Parathyroid adenoma (tissue), 2 donors: ENCODE data around the gene UNC45B.

Experiments
- H2AFZ ChIP-seq: fragments of 300-600 bp; sonication (generic); one replicate; pipeline ENCODE4 v1.7.0; 2017; ENCODE audit warnings: antibody characterized with exemption, mild to moderate bottlenecking
- H3K27ac ChIP-seq: fragments of 300-600 bp; sonication (generic); one replicate; pipeline ENCODE4 v1.7.0; 2017
- H3K27me3 ChIP-seq: fragments of 300-600 bp; sonication (generic); one replicate; pipeline ENCODE4 v1.7.0; 2017; ENCODE audit warnings: low read length; ENCODE audit not compliant: control insufficient read depth, insufficient read depth
- H3K36me3 ChIP-seq: fragments of 300-600 bp; sonication (generic); one replicate; pipeline ENCODE4 v1.7.0; 2017; ENCODE audit warnings: low read length; ENCODE audit not compliant: control insufficient read depth, insufficient read depth
- H3K4me1 ChIP-seq: fragments of 300-600 bp; sonication (generic); one replicate; pipeline ENCODE4 v1.7.0; 2017; ENCODE audit warnings: control low read depth
- H3K4me2 ChIP-seq: fragments of 300-600 bp; sonication (generic); one replicate; pipeline ENCODE4 v1.7.0; 2017; ENCODE audit warnings: low read length
- H3K4me3 ChIP-seq: fragments of 300-600 bp; sonication (generic); one replicate; pipeline ENCODE4 v1.7.0; 2017; ENCODE audit warnings: low read depth, low read length
- H3K79me2 ChIP-seq: fragments of 300-600 bp; sonication (generic); one replicate; pipeline ENCODE4 v1.7.0; 2017; ENCODE audit warnings: control low read depth
- H3K9ac ChIP-seq: fragments of 300-600 bp; sonication (generic); one replicate; pipeline ENCODE4 v1.7.0; 2017; ENCODE audit warnings: mild to moderate bottlenecking
- H3K9me3 ChIP-seq: fragments of 300-600 bp; sonication (generic); one replicate; pipeline ENCODE4 v1.7.0; 2017; ENCODE audit warnings: low read length; ENCODE audit not compliant: control insufficient read depth
- CTCF ChIP-seq: fragments of 300-600 bp; sonication (generic); IDR thresholded peaks from one replicate; pipeline ENCODE4 v1.7.0; 2017; ENCODE audit warnings: antibody characterized with exemption, mild to moderate bottlenecking
- donor health status: primary hyperparathyroidism.

The UNC45B gene

GRCh38 chr17:35161281-35161761 is 13.7 kb downstream of the UNC45B start:
- H3K27me3 ChIP-seq: no peaks in the 10 kb centered on the region
- TF ChIP-seq CTCF: no peak
- H3K4me1 ChIP-seq: no peaks in the 10 kb centered on the region
- no peak overlapping the region for H3K9ac ChIP-seq
- no peak overlapping the region for H3K4me3 ChIP-seq
- H3K79me2 ChIP-seq: no peaks in the 10 kb centered on the region
- no peak overlapping the region for H2AFZ ChIP-seq
- H3K36me3 ChIP-seq: no peaks in the 10 kb centered on the region
- no peak overlapping the region for H3K4me2 ChIP-seq
- no peak overlapping the region for H3K27ac ChIP-seq
- no peaks in the 10 kb centered on the region for H3K9me3 ChIP-seq

- no peak overlapping the region for H3K9ac ChIP-seq
- no peaks in the 10 kb centered on the region for H3K79me2 ChIP-seq
- TF ChIP-seq CTCF: no peak
- no peak overlapping the region for H3K4me2 ChIP-seq
- no peaks in the 10 kb centered on the region for H3K27me3 ChIP-seq
- H3K4me1 ChIP-seq: no peaks in the 10 kb centered on the region
- no peak overlapping the region for H2AFZ ChIP-seq
- no peak overlapping the region for H3K4me3 ChIP-seq
- H3K36me3 ChIP-seq: no peaks in the 10 kb centered on the region
- no peaks in the 10 kb centered on the region for H3K9me3 ChIP-seq
- H3K27ac ChIP-seq: no peak overlapping the region
Measured at GRCh38 chr17:35162755-35163154, 15.1 kb downstream of the UNC45B start.

GRCh38 chr17:35163886-35164285 is 16.3 kb downstream of the UNC45B start:
- no peaks in the 10 kb centered on the region for H3K9me3 ChIP-seq
- no peak overlapping the region for H3K27ac ChIP-seq
- H3K4me1 ChIP-seq: no peaks in the 10 kb centered on the region
- no peak overlapping the region for H2AFZ ChIP-seq
- no peaks in the 10 kb centered on the region for H3K79me2 ChIP-seq
- no peaks in the 10 kb centered on the region for H3K36me3 ChIP-seq
- no peak overlapping the region for H3K9ac ChIP-seq
- H3K4me3 ChIP-seq: no peak overlapping the region
- H3K27me3 ChIP-seq: no peaks in the 10 kb centered on the region
- no peak overlapping the region for H3K4me2 ChIP-seq
- no peak for TF ChIP-seq CTCF

GRCh38 chr17:35164716-35165115 is 17.1 kb downstream of the UNC45B start:
- H3K4me2 ChIP-seq: no peak overlapping the region
- H3K4me1 ChIP-seq: no peaks in the 10 kb centered on the region
- H3K36me3 ChIP-seq: no peaks in the 10 kb centered on the region
- H3K9ac ChIP-seq: no peak overlapping the region
- no peak for TF ChIP-seq CTCF
- no peak overlapping the region for H3K4me3 ChIP-seq
- H3K27me3 ChIP-seq: no peaks in the 10 kb centered on the region
- H3K27ac ChIP-seq: no peak overlapping the region
- no peaks in the 10 kb centered on the region for H3K9me3 ChIP-seq
- H3K79me2 ChIP-seq: no peaks in the 10 kb centered on the region
- H2AFZ ChIP-seq: no peak overlapping the region

GRCh38 chr17:35166526-35166925 is 18.9 kb downstream of the UNC45B start:
- no peak for TF ChIP-seq CTCF
- no peak overlapping the region for H3K4me2 ChIP-seq

More at GRCh38 chr17:35166526-35166925, 18.9 kb downstream of the UNC45B start:
- H3K36me3 ChIP-seq: no peaks in the 10 kb centered on the region
- H3K4me3 ChIP-seq: no peak overlapping the region
- H3K9me3 ChIP-seq: no peaks in the 10 kb centered on the region
- no peaks in the 10 kb centered on the region for H3K4me1 ChIP-seq
- H3K27me3 ChIP-seq: no peaks in the 10 kb centered on the region
- no peak overlapping the region for H3K9ac ChIP-seq
- H3K79me2 ChIP-seq: no peaks in the 10 kb centered on the region
- no peak overlapping the region for H2AFZ ChIP-seq
- H3K27ac ChIP-seq: no peak overlapping the region
